Lower lobe of right lung (tissue), 2 donors: ENCODE results near the gene RCOR1. TPM values are rescaled to one million over a fixed set of nuclear protein-coding genes. Genes with fewer than 3 reads are reported as not detected.
A peak's percentile ranks its signal among the peaks of the same experiment; 100 is the strongest.
"Not testable (repeated sequence)": the region's sequence is repeated elsewhere in the genome, so short reads cannot be mapped to it uniquely, and the experiment has no call there.

ENCODE experiments used
- ATAC-seq, 2 donors: fragments of 200-7000 bp; cut with Tn5 transposase; one replicate each; pipeline ENCODE4 v1.9.1; 2020 to 2022; ENCODE audit warnings: mild to moderate bottlenecking in 2 of 2, moderate library complexity in 2 of 2
- DNase-seq: peaks from one replicate; pipeline ENCODE4 v3.0.0-alpha.2; 2020
- H3K27ac ChIP-seq: fragments of 200-600 bp; one replicate; pipeline ENCODE4 v1.8.0; 2022
- H3K27me3 ChIP-seq: fragments of 200-600 bp; one replicate; pipeline ENCODE4 v1.8.0; 2022; ENCODE audit warnings: low read depth
- H3K36me3 ChIP-seq: fragments of 200-600 bp; one replicate; pipeline ENCODE4 v1.8.0; 2022; ENCODE audit warnings: mild to moderate bottlenecking
- H3K4me1 ChIP-seq: fragments of 200-600 bp; one replicate; pipeline ENCODE4 v1.8.0; 2022
- H3K4me3 ChIP-seq: fragments of 200-600 bp; one replicate; pipeline ENCODE4 v1.8.0; 2022; ENCODE audit warnings: mild to moderate bottlenecking
- H3K9me3 ChIP-seq: fragments of 200-600 bp; one replicate; pipeline ENCODE4 v1.8.0; 2022
- CTCF ChIP-seq: fragments of 200-600 bp; IDR thresholded peaks from one replicate; pipeline ENCODE4 v1.8.0; 2022; ENCODE audit warnings: antibody characterized with exemption, mild to moderate bottlenecking
- intact Hi-C: fragments of 100-400 bp; cut with DNase I; formaldehyde crosslinking; loops from one replicate; pipeline ENCODE4 v1.11.0; 2022
- total RNA-seq: library from RNA; stranded (reverse); fragmentation: NEBNext Ultra II Directional; extraction: Animal tissue kit (Norgen Biotek cat#: 25700); gene quantifications from one replicate; pipeline ENCODE4 v1.2.1, GENCODE V29; 2021
- donor health status: DM: no; HTN: yes; CAD: no; lungs with severe emphysema.

The RCOR1 gene
- total RNA-seq, 1 donor from 2014 or later: 53.6 TPM

DNA sequence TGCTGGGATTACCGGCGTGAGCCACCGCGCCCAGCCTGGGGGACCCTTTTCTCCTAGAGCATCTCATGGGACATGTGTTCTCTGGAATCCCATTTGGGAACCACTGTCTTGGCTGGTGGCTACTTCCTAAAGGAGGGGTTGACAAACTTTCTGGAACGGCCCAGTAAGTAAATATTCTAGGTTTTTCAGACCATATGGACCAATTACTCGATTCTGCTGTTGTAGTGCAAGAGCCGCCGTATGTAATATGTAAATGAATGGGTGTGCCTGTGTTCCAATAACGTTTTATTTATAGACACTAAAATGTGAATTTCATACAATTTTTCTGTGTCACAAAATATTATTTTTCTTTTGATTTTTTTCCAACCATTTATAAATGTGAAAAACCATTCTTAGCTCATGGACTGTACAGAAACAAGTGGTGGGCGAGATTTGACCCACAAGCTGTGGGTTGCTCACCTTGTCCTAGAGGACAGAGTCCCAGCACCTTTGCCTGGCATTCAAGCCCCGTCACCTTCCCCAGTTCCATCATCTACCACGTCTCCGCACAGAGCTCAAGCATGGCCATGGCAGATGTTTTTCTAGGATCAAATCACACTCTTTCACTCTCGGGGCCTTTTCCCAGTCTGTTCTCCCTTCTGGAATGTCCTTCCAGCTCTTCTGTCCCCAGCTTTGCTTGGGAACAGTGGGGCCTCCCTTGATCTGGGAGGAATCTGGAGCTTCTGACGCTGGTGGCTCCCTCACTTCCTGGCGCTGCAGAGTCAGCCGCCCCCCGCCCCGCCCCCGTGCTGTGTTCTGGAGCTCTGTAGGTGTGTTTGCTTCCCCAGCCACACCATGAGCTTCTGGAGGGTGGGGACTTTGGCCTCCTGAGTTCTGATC is 17.9 kb upstream of the RCOR1 start:
- DNase-seq (no peak), ATAC-seq (no peak)
- H3K9me3 ChIP-seq: no peaks in the 10 kb centered on the region
- H3K4me1 ChIP-seq: no peaks in the 10 kb centered on the region
- no peak for TF ChIP-seq CTCF
- intact Hi-C loops: no loop called here
- H3K27me3 ChIP-seq: no peaks in the 10 kb centered on the region
- H3K27ac ChIP-seq: no peak overlapping the region
- no peak overlapping the region for H3K4me3 ChIP-seq
- no peaks in the 10 kb centered on the region for H3K36me3 ChIP-seq

GRCh38 chr14:102575160-102575845 is 17.1 kb upstream of the RCOR1 start:
- H3K27ac ChIP-seq: no peak overlapping the region
- no peak for TF ChIP-seq CTCF
- H3K4me3 ChIP-seq: no peak overlapping the region
- H3K27me3 ChIP-seq: peaks cover 4% of the 10 kb centered on the region
- no peaks in the 10 kb centered on the region for H3K36me3 ChIP-seq
- no peaks in the 10 kb centered on the region for H3K4me1 ChIP-seq
- ATAC-seq (no peak), DNase-seq (no peak)
- H3K9me3 ChIP-seq: no peaks in the 10 kb centered on the region
- intact Hi-C loops: no loop called here

GRCh38 chr14:102575846-102576428 is 16.5 kb upstream of the RCOR1 start:
- DNase-seq, H3K4me1 ChIP-seq, H3K9me3 ChIP-seq, ATAC-seq, H3K4me3 ChIP-seq, intact Hi-C loops, H3K27me3 ChIP-seq, H3K36me3 ChIP-seq, H3K27ac ChIP-seq: not testable (repeated sequence)

DNA sequence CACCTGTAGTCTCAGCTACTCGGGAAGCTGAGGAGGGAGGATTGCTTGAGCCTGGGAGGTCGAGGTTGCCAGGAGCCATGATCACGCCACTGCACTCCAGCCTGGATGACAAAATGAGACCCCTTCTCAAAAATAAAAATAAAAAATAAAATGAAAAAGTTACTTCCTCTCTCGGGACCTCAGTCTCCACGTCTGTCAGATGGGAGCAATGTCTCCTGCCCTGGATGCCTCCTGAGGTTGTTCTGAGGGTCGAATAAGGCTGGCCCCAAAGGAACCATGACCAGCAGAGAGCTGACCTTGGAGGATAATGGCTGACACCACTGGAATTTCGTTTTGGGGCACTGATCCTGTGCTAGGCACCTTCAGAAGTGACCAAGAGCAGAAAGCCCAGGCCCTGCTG is 13.6 kb upstream of the RCOR1 start:
- intact Hi-C loops: no loop called here
- H3K4me3 ChIP-seq: no peak overlapping the region
- no peak for ATAC-seq
- no peaks in the 10 kb centered on the region for H3K4me1 ChIP-seq
- H3K27me3 ChIP-seq: peaks cover 4% of the 10 kb centered on the region
- H3K36me3 ChIP-seq: no peaks in the 10 kb centered on the region
- no peaks in the 10 kb centered on the region for H3K9me3 ChIP-seq
- no peak overlapping the region for H3K27ac ChIP-seq
- TF ChIP-seq CTCF: no peak
- DNase-seq: no peak

DNA sequence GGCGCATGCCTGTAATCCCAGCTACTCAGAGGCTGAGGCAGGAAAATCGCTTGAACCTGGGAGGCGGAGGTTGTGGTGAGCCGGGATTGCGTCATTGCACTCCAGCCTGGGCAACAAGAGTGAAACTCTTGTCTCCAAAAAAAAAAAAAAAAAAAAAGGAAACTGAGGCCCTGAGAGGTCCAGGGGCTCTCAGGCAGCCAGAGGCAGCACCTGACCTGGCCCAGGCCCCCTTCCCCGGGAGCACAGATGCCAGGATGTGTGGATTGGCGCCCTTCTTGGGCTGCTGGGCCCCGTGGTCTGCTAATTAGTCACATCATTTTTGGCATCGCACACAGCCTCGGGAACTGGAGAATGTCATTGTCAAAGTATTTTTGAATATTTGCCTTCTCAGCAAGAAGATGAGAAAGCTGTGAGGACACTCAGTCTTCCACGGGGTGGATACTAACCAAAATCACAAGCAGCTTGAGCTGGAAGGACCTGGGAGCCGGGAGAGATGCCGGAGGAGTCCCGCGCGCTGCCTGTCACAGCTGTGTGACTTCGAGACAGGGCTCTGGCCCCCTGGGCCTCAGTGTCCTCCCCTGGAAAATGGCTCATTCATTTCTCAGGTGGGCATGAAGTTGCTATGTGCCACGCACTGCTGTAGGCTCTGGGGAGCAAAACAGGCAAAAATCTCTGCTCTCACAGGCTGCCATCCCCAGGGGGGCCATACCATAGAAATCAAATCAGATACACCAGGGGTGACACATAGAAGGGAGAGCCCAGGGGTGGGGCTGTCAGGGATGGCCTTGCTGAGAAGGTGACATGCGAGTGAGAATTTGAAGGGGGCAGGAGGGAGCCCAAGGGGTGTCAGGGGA is 12.5 kb upstream of the RCOR1 start:
- Histone ChIP-seq H3K36me3 (no peaks in the 10 kb centered on the region), H3K27me3 (peaks cover 4% of the 10 kb centered on the region), H3K27ac (no peak overlapping the region), H3K4me1 (no peaks in the 10 kb centered on the region), H3K4me3 (no peak overlapping the region), H3K9me3 (no peaks in the 10 kb centered on the region)
- intact Hi-C loops: no loop called here
- peak; percentile 39 to 77 for ATAC-seq
- TF ChIP-seq CTCF: no peak
- peak; percentile 55 for DNase-seq
